HG02763 (cell line): ENCODE measurements around the gene TSPAN3.
A peak's percentile ranks its signal among the peaks of the same experiment; 100 is the strongest.

ENCODE experiments used
- ATAC-seq: cut with Tn5 transposase; IDR thresholded peaks from one replicate; pipeline ENCODE4 v1.9.1; 2021; ENCODE audit warnings: mild to moderate bottlenecking, moderate library complexity; ENCODE audit not compliant: unreplicated experiment

TSPAN3 gene

DNA sequence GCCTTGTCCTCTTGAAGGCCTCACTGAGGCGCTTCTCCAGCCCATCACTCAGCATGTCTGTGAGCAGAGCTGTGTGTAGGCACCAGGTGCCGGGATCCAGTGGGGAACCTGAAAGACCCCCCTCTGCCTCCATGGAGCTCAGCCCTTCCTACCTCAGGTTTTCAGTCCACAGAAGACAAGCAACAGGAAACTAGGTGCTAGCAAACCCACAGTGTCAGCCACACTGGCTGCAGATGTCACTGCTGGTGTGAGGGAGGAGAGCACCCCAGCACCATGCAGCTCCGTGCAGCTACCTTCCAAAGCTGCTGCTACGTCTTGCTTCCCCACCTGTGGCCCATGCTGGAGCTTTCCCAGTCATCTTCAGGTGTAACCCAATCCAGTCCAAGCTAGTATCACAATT, 58.0 kb downstream of the TSPAN3 start:
- no peak for ATAC-seq

GRCh38 chr15:77012117-77012712, 58.7 kb downstream of the TSPAN3 start:
- ATAC-seq: no peak

DNA sequence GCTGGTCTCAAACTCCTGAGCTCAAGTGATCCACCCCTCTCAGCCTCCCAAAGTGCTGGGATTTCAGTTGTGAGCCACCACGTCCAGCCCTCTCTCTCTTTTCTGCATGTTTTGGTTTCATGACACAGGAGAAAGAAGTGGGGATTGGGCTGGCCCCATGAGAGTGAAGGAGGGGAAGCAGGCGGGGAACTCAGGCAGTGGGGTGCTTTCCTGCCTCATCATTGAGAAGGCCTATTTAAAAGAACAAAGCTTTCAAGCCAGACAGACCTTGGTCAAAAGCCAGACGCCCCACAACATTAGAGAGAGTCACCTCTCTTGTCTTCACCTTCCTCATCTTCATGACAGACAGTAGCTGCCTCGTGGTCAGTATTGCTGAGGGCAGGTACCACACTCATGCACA, 60.1 kb downstream of the TSPAN3 start:
- no peak for ATAC-seq

DNA sequence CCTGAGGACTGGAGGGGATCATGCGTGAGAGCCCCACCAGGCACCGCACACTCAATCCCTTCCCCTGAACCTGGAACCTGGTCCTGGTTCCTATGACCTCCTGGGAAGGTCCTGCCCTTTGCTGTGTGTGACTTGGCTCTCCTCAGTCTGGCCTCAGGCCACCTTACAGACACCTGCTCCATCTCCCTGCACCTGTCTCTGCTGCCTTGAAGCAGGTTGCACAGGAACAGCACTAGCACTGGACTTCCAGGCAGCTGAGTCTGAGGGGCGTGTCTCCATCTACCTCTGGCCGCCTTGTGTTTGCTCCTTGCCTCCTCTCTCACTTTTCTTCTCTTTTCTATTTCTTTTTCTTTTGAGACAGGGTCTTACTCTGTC, 60.6 kb downstream of the TSPAN3 start:
- ATAC-seq: no peak

DNA sequence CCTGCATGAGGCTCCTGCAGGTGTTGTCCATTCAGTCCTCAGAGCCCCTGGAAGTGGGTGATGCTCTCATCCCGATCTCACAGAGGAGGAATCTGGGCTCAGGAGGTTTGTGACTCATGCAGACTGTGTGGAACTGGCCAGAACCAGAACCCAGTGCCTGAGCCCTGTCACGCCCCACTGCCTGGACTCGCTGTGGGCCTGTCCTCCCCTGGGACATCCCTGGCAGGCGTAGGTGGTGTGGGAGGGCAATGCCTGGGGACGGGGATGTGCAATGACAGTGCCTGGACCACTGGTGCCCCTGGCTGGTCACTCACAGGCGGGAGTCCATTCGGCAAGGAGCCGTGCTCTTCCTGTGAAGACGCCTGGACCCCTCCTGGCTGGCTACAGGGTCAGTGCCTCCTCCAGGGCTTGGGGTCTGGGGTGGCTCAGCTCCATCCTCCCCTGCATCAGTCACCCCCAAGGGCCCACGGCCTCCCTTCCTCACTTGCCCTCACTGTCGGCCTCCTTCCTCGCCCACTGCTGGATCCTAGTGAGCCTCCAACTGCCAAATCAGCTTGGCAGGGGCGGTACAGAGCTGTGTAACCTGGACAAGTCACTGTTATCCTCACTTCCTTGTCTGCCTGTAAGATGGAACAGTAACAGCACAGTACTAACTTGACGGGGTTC, 61.1 kb downstream of the TSPAN3 start:
- no peak for ATAC-seq

DNA sequence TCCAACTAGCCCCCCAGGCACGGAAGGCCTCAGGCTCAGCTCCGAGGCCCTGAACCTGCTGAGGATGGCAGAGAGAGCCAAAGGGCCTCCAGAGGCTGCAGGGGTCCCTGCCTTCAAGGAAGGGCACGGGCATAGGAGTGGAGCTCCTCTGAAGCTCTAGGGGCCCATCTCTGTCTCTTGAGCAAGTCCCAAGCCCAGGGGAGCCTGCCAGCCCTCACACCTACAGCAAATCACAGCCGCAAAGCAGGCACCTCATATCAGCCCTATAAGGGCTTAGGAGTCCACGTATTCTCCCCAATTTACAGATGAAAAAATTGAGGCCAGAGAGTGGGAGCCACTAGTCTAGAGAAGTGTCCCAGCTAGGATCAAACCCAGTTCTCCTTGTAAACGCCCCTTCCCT, 61.7 kb downstream of the TSPAN3 start:
- no peak for ATAC-seq

DNA sequence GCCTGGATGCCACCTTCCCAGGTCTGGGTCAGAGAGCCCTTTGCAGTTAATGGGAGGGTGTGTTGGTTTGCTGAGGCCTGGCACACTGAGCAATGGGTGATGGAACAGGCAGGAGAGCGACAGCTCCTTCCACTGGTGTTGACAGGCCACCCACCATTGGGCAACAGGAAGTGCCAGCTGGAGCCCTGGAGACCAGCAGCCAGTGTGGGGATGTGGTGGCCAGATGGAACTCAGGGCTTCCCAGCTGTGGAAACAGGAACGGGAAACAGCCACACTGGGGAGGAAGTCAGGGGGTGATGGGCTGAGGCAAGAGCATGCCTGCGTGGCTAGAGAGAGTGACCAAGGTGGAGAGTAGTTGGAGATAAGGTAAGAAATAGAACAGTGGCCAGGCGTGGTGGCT, 66.7 kb downstream of the TSPAN3 start:
- ATAC-seq: no peak

DNA sequence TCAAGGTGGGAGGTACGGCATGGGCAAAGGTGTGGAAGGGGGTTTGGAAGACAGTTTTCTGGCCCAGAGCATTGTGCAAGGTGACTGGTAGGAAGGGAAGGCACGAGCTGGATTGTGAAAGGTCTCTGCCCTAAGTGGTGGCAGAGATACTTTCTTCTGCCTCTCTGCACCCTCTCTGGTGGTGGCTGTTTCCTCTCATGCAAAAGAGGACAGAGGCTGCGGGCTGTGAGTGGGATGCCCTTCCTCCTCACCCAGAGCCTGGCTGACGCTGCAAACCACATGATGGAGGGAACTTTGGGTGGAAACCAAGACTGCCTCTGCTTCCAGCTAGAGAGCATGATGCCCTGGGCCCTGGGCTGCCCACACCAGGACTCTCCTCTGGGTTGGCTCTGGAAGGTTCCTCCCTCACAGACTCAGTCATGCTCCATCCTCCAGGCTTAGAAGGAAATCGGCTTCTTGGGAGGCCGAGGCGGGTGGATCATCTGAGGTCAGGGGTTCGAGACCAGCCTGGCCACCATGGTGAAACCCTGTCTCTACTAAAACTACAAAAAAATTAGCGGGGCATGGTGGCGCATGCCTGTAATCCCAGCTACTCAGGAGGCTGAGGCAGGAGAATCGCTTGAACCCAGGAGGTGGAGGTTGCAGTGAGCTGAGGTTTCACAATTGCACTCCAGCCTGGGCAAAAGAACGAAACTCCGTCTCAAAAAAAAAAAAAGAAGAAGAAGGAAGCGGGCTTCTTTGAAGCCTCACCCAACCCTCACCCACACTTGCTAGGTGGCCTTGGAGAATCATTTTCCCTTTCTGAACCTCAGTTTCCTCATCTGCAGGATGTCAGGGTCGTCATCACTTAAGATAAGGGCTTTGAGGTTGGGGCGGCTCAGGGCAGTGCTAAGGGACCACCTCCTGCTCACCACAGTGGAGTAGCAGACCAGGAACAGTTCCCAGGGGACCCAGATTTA, 67.7 kb downstream of the TSPAN3 start:
- peak; percentile 79 for ATAC-seq

DNA sequence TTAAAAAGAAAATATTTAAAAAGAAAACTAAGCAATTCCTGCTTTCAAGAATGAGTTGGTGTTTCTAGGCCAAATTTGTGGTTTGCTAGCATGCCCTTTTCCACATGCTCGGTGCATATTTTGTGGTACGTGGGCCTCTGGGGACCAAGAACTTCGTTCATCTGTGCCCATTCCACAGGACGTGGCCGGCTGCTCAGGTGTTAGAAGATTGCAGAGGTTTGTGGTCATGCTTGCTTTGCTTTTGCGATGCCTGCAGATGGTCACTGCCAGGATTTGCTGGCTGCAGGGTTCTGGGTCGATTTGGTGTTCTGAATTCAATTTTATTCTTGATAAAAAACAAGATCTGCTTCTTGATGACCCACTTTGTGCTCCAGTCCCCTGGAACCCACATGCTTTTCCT, 68.5 kb downstream of the TSPAN3 start:
- no peak for ATAC-seq

DNA sequence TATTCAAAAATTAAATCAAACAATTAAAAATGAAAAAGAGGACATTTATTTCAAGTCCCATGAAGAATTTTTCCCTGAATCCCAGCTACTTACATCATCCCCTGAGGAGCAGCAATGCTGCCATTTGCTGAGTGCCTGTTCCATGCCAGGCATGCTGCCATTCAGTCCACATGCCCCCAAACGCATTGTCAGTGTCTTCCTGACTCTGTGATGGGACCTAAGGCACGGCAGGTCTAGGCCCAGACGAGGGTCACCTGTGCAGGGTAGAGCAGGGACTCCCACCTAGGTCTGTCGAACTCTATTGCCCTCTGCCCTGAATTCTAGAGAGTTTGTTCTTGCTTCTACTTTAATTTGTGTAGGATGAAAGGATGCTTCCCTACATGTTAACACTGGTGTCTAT, 68.9 kb downstream of the TSPAN3 start:
- ATAC-seq: no peak

DNA sequence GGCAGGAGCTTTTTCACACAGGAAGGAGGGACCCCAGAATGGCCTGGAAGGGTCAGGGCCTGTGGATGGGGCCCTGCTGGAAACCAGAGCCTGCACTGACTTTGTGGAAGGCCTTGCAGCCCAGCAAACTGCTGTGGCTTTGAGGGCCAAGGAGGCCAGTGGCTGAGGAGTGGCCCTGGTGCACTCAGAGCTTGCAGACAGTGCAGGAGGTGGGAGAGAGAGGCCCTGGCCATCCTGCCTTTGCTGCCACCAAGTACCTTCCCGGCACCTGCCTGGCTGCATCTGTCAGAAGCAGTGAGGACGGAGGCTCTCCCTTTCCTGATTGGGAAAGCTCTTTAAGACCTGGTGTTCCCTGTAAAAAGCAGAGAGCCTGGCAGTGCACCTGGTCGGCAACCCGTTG, 69.6 kb downstream of the TSPAN3 start:
- no peak for ATAC-seq

- no peak for ATAC-seq
Measured at GRCh38 chr15:76999996-77000395, 70.9 kb downstream of the TSPAN3 start.

- ATAC-seq: no peak
Measured at GRCh38 chr15:76998663-76999285, 72.1 kb downstream of the TSPAN3 start.

DNA sequence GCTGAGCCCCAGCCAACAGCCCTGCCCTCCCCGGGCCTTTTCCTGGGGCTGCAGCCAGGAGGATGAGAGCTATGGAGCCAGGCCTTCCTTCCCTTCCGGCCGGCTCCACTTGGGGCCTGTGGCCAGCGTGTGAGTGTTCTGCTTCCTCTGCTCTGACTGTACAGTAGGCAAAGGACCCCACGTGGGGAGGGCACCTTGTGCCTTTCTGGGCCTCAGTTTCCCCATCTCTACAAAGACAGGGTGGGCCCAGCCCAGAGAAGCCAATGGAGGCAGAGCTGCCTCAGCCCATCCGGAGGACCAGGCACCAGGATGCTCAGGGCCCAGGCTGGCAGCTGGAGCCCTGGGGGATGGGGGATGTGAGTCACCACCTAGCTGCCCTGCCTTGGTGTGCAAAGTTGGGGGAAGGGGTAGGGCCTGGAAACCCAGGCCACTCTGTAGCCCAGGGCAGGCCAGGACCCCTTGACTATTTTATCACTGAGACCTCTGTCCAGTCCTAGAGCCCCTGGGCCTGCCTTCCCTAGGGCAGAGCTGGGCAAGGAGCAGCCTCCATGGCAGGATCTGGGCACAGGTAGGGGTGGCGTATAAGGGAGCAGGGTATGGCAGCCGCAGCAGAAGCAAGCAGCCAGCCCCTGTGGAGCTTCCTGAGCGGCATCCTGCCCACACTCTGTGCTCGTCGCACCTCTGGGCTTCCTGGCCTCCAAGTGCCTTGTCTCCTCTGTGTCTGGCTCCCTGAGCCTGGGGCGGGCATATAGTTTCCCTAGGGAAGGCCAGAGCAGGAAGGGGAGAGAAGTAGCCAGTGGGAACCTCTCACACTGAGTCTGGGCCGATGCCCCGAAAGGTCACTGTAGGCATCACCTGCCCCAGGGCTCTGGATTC, 74.1 kb downstream of the TSPAN3 start:
- ATAC-seq: no peak

GRCh38 chr15:76996076-76996525, 74.8 kb downstream of the TSPAN3 start:
- ATAC-seq: no peak

- ATAC-seq: no peak
Measured at GRCh38 chr15:76994971-76995945, 75.7 kb downstream of the TSPAN3 start, which contains the start of gene PSTPIP1. Gene PSTPIP1 (plus strand): TSS chr15:76995126. CDS start chr15:76995574, 448 bp downstream.

DNA sequence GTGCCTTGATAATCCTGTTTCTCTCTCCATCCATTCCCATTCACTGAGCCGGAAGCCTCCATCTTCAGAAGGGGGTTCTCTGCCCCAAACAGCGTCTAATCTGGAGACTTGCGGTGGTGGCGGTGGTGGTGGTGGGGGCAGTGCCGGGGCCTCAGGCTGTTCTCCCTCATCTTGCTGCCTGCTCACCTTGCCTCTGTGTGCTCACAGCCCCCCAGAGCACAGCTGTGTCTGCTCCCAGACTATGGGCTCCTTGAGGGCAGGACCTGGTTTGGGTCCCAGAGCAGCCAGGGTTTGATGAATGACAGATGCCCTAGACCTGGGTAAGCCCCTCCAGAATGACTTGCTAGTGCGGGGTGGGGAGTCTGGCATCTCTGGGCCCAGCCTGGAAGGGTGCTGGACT, 76.4 kb downstream of the TSPAN3 start:
- no peak for ATAC-seq

- no peak for ATAC-seq
Measured at GRCh38 chr15:76994001-76994400, 76.9 kb downstream of the TSPAN3 start.

DNA sequence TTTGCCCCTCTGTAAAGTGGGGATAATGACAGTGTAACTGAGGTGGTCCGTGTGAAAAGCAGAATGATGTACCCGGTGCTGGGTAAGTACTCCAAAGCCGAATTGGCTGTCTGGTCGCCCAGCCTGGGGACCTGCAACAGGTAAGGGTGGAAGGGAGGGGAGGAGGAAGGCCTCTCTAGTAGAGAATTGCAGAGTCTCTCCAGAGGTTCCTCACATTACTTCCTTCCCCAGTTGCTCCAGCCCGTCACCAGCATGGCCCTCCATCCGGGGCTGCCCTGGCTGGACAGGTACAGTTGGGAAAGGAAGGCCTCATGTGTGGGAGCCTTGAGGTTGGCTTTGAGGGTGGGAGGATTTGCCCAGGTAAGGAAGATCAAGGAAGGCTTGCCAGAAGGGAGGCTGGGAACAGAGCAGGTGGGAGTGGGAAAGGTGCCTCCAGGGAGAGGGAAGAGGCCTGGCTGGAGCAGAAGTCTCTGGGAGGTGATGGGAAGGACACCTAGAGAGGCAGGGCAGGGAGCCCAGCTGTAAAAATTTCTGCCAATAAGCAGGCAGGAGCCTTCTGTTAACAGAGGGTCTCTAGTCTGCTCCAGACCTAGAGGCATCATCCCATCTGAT, 77.7 kb downstream of the TSPAN3 start:
- ATAC-seq: no peak
